Natural killer cell treated with Interleukin-12 subunit alpha and Interleukin-12 subunit beta and Interleukin-15 and Interleukin-18, amount 100 ng/mL, for 72 hours (primary cell): ENCODE measurements around the gene PBX4. TPM values are rescaled to one million over a fixed set of nuclear protein-coding genes. Genes with fewer than 3 reads are reported as not detected.
A peak's percentile ranks its signal among the peaks of the same experiment; 100 is the strongest.

ENCODE experiments used
- ATAC-seq, 2 donors: fragments of 150-1000 bp; cut with Tn5 transposase in 1 of 2; sonication (Bioruptor Pico), chemical (Tn5 transposase) in 1 of 2; 2 replicates each; pipeline ENCODE4 v1.10.0; 2021
- DNase-seq: peaks from one replicate; pipeline ENCODE4 v3.0.0; 2022; ENCODE audit warnings: low spot score
- H3K27ac Mint-ChIP-seq, 2 donors: 1 replicate in 1 of 2; 2 replicates in 1 of 2; pipeline ENCODE4 v1.8.0; 2022; ENCODE audit warnings: mixed read lengths in 2 of 2, mild to moderate bottlenecking in 1 of 2, moderate library complexity in 1 of 2
- H3K27me3 Mint-ChIP-seq, 2 donors: 1 replicate in 1 of 2; 2 replicates in 1 of 2; pipeline ENCODE4 v1.8.0; 2022; ENCODE audit warnings: mixed read lengths in 2 of 2
- H3K36me3 Mint-ChIP-seq: one replicate; pipeline ENCODE4 v1.8.0; 2022; ENCODE audit warnings: mixed read lengths
- H3K4me1 Mint-ChIP-seq, 2 donors: 1 replicate in 1 of 2; 2 replicates in 1 of 2; pipeline ENCODE4 v1.8.0; 2022; ENCODE audit warnings: low read depth in 2 of 2, mixed read lengths in 2 of 2, mild to moderate bottlenecking in 1 of 2
- H3K4me3 Mint-ChIP-seq: one replicate; pipeline ENCODE4 v1.8.0; 2022; ENCODE audit warnings: mixed read lengths
- H3K9me3 Mint-ChIP-seq: 2 replicates; pipeline ENCODE4 v1.8.0; 2022; ENCODE audit warnings: mixed read lengths
- total RNA-seq, 2 donors: library from RNA; stranded (reverse); gene quantifications; one replicate each; pipeline ENCODE4 v1.2.3, GENCODE V29; 2022

The PBX4 gene
- total RNA-seq, 2 donors from 2014 or later = 26.3 to 80.1 TPM

- DNase-seq = no peak
- Mint-ChIP-seq H3K4me3 (no peak overlapping the region), H3K27ac (no peak overlapping the region), H3K36me3 (peaks cover 2% of the 10 kb centered on the region), H3K9me3 (no peaks in the 10 kb centered on the region), H3K4me1 (peaks cover 0 to 8% of the 10 kb centered on the region in 2 donors), H3K27me3 (no peaks in the 10 kb centered on the region)
- ATAC-seq = no peak
These were observed 38.1 kb downstream of the PBX4 start for GRCh38 chr19:19580418-19580817.

- Mint-ChIP-seq H3K4me3 (no peak overlapping the region), H3K27ac (no peak overlapping the region)
These were observed 38.7 kb downstream of the PBX4 start for GRCh38 chr19:19579533-19580361.

GRCh38 chr19:19578252-19578651 is 40.2 kb downstream of the PBX4 start:
- no peaks in the 10 kb centered on the region for H3K9me3 Mint-ChIP-seq
- no peaks in the 10 kb centered on the region for H3K27me3 Mint-ChIP-seq
- peaks cover 0 to 7% of the 10 kb centered on the region in 2 donors for H3K4me1 Mint-ChIP-seq
- ATAC-seq = no peak
- H3K4me3 Mint-ChIP-seq = no peak overlapping the region
- no peak for DNase-seq
- H3K27ac Mint-ChIP-seq = no peak overlapping the region
- no peaks in the 10 kb centered on the region for H3K36me3 Mint-ChIP-seq

More at GRCh38 chr19:19579533-19580361, 38.7 kb downstream of the PBX4 start:
- no peaks in the 10 kb centered on the region for H3K9me3 Mint-ChIP-seq
- H3K4me1 Mint-ChIP-seq = peaks cover 0 to 7% of the 10 kb centered on the region in 2 donors
- H3K36me3 Mint-ChIP-seq = no peaks in the 10 kb centered on the region
- no peak for DNase-seq
- ATAC-seq = no peak
- no peaks in the 10 kb centered on the region for H3K27me3 Mint-ChIP-seq

DNA sequence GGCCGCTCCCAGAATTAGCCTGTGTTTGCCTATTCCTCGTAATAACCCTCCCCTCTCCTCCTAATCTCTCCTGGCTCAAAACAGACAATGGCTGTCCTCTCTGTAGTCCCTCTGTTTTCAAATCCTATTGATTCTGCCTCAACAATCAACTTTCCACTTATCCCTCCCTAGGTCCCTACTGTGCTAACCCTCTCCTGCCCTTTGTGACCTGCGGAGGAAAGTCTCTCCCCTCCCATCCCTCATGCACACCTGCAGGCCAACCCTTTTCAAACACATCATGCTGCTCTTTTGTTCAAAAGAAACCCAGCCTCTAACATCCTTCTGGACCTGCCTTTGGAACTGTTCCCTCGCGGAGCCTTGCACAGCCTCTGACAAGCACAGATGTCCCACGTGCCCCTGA is 43.1 kb downstream of the PBX4 start:
- H3K27me3 Mint-ChIP-seq = no peaks in the 10 kb centered on the region
- H3K36me3 Mint-ChIP-seq = peaks cover 5% of the 10 kb centered on the region
- ATAC-seq (no peak), DNase-seq (no peak)
- H3K4me3 Mint-ChIP-seq = no peak overlapping the region
- H3K9me3 Mint-ChIP-seq = no peaks in the 10 kb centered on the region
- H3K27ac Mint-ChIP-seq = no peak overlapping the region
- peaks cover 5 to 7% of the 10 kb centered on the region in 2 donors for H3K4me1 Mint-ChIP-seq

DNA sequence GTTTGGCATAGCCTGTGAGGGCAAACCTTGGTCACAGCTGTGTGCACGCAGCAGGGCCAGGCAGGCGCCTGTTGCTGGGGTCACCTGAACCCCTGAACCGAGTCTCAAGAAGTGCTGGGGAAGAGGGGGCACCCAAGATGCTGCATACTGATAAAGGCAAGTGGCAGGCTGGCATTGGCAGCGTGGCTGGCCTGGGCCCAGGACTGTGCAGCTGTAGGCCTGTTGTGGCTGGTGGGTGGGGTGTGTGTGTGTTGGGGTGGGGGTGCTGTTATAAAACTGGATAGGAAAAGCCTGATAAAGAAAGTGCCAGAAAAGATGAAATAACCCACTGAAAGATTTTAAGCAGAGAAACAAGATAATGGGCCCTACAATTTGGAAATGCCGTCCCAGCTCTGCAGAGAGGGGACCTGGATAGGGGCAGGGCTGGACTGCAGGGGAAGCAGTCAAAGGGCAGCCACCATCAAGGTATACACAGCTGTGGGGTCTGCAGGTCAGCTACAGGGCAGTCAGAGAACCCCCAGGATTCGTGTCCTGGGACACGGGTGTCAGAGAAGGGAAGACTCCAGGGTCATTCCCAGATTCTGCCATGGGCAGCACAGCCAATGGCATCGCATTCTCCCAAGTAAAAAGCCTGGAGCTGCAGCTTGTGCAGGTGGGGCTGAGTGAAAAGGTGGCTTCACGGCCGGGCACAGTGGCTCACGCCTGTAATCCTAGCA is 47.3 kb downstream of the PBX4 start:
- peaks cover 5% of the 10 kb centered on the region for H3K36me3 Mint-ChIP-seq
- ATAC-seq (no peak), DNase-seq (no peak)
- no peaks in the 10 kb centered on the region for H3K27me3 Mint-ChIP-seq
- H3K9me3 Mint-ChIP-seq = no peaks in the 10 kb centered on the region
- H3K4me3 Mint-ChIP-seq = no peak overlapping the region
- H3K27ac Mint-ChIP-seq = no peak overlapping the region
- H3K4me1 Mint-ChIP-seq = peaks cover 5 to 11% of the 10 kb centered on the region in 2 donors

GRCh38 chr19:19570571-19570970 is 47.9 kb downstream of the PBX4 start:
- Mint-ChIP-seq H3K27me3 (no peaks in the 10 kb centered on the region), H3K4me3 (no peak overlapping the region), H3K4me1 (peaks cover 5 to 10% of the 10 kb centered on the region in 2 donors), H3K36me3 (peaks cover 5% of the 10 kb centered on the region), H3K27ac (no peak overlapping the region), H3K9me3 (no peaks in the 10 kb centered on the region)
- ATAC-seq (no peak), DNase-seq (no peak)

DNA sequence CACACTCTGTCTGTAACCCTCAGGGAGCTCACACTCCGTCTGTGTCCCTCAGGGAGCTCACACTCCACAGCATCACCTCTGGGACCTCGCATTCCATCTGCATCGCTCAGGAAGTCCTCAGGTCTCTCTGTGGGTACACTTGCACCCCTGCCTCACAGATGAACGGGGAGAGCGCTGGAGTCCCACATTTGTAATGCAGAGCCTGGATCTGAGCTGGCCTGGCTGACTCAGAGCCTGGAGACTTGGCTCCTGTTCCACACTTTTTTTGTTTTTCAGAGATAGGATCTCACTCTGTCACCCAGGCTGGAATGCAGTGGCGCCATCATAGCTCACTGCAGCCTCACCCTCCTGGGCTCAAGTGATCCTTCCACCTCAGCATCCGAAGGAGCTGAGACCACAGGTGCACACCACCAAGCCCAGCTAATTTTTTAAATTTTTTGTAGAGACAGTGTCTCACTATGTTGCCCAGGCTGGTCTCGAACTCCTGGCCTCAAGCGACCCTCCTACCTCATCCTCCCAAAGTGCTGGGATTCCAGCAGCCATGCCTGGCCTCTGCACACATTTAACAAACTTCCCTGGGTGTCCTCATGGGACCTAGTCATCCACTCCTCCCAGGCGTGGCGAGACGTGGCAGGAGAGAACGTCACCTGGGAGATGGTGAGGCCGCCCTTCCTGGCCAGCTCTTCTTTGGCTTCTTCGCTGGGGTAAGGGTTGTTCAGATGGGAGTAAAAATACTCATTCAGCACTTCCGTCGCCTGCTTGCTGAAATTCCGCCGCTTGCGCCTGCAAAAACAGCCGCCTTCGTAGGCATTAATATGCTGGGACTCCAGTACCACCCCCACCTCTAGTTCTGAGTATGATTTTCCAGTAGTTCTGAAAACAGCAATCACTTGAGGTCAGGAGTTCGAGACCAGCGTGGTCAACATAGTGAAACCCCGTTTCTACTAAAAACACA is 49.4 kb downstream of the PBX4 start:
- DNase-seq (no peak), ATAC-seq (no peak)
- Mint-ChIP-seq H3K4me1 (peaks cover 5 to 8% of the 10 kb centered on the region in 2 donors), H3K27ac (no peak overlapping the region), H3K27me3 (no peaks in the 10 kb centered on the region), H3K9me3 (no peaks in the 10 kb centered on the region), H3K36me3 (peaks cover 5% of the 10 kb centered on the region), H3K4me3 (no peak overlapping the region)

DNA sequence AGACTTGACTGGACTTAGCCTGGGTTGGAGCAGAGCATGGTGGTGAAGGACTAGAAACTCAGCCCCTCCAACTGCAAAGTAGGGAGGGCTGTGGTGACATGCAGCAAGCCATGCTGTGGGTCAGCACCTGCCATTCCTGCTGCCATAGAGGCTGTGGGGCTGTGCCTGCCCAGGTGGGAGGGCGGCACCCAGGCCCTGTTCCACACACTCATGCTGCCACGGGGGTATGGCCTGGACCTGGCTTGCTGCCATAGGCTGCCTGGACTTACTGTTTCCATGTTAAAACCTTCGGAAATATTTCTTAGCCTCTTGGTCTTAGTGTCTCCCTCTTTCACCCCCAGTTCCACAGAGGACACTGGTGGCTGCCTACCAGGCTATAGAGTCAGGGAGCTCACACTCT is 51.1 kb downstream of the PBX4 start:
- H3K27me3 Mint-ChIP-seq = no peaks in the 10 kb centered on the region
- no peak overlapping the region for H3K4me3 Mint-ChIP-seq
- H3K27ac Mint-ChIP-seq = no peak overlapping the region
- peaks cover 5 to 8% of the 10 kb centered on the region in 2 donors for H3K4me1 Mint-ChIP-seq
- H3K9me3 Mint-ChIP-seq = no peaks in the 10 kb centered on the region
- H3K36me3 Mint-ChIP-seq = peaks cover 5% of the 10 kb centered on the region
- ATAC-seq = no peak
- no peak for DNase-seq

DNA sequence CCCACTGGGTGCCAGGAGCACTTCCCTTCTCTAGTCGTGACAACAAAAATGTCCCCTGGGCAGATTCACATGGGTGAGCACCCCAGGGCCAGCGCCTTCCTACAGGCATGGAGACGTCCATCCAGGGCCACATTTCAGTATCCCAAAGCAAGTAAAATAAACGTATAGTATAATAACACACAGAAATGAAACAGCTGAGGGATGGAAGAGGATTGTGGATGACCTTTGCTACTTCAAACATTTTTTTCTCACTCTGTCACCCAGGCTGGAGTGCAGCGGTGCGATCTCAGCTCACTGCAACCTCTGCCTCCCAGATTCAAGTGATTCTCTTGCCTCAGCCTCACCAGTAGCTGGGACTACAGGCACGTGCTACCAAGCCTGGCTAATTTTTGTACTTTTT is 52.2 kb downstream of the PBX4 start:
- peaks cover 5% of the 10 kb centered on the region for H3K36me3 Mint-ChIP-seq

DNA sequence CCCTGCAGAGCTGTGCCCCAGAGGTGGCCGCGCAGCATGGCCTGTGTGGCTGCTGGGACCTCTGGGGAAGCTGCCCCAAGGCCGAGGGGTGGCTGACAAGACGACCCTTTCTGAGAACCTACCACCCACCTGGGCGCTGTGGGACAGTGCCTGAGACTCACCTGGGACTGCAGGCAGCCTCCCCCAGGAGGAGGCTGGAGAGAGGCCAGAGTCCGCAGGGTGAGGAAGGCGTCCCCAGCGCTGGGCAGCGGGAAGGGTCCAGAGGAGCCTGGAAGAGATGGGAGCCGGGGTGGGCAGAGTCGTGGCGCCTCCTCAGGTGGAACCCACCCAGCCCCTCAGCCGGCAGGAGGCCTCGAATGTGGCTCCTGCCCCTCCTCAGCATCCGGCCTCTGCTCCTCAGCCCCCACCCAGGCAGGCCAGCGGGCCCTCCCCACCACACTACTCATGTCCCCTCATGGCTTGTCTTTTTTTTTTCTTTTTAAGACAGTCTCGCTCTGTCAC is 55.1 kb downstream of the PBX4 start:
- Mint-ChIP-seq H3K4me1 (peaks cover 0 to 4% of the 10 kb centered on the region in 2 donors), H3K27ac (no peak overlapping the region), H3K4me3 (no peak overlapping the region), H3K36me3 (no peaks in the 10 kb centered on the region), H3K9me3 (no peaks in the 10 kb centered on the region), H3K27me3 (no peaks in the 10 kb centered on the region)
- DNase-seq (no peak), ATAC-seq (peak; percentile 11)

More for the DNA sequence above, 52.2 kb downstream of the PBX4 start:
- no peak for ATAC-seq
- Mint-ChIP-seq H3K4me3 (no peak overlapping the region), H3K4me1 (peaks cover 5 to 8% of the 10 kb centered on the region in 2 donors), H3K9me3 (no peaks in the 10 kb centered on the region), H3K27me3 (no peaks in the 10 kb centered on the region), H3K27ac (no peak overlapping the region)
- DNase-seq = no peak

DNA sequence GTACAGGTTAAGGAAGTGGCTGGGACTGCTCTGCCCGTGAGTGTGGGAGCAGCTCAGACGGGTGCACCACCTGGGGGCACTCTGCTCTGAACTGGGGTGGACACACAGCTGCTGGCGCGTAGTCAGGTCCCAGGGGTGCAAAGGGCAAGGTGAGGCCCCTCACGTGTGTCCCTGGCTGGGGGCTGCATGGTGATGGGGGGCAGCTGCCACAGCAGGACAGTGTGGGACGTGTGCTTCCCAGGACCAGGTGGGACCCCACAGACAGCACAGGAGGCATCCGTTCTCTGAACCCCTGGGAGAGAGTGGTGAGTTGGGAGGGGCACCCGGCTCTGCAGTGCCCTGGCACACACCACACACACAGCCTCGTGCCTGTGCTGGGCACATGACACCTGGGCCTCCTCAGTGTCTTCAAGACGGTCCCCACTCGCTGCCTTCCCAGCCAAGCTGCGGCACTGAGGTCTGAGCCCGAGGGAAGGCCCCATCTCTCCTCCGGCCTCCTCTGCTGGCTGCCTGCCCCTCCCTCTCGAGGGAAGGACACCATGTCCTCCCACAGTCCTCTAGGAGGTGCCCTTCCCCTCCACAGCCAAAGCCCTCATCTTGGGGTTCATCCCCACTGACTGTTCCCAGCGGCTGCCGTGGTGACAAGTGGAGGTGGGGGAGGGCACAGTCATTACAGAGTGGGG is 55.7 kb downstream of the PBX4 start:
- no peak overlapping the region for H3K27ac Mint-ChIP-seq
- no peak overlapping the region for H3K4me3 Mint-ChIP-seq
- peaks cover 0 to 4% of the 10 kb centered on the region in 2 donors for H3K4me1 Mint-ChIP-seq
- peak; percentile 29 to 54 for ATAC-seq
- H3K9me3 Mint-ChIP-seq = no peaks in the 10 kb centered on the region
- H3K36me3 Mint-ChIP-seq = no peaks in the 10 kb centered on the region
- DNase-seq = no peak
- no peaks in the 10 kb centered on the region for H3K27me3 Mint-ChIP-seq

DNA sequence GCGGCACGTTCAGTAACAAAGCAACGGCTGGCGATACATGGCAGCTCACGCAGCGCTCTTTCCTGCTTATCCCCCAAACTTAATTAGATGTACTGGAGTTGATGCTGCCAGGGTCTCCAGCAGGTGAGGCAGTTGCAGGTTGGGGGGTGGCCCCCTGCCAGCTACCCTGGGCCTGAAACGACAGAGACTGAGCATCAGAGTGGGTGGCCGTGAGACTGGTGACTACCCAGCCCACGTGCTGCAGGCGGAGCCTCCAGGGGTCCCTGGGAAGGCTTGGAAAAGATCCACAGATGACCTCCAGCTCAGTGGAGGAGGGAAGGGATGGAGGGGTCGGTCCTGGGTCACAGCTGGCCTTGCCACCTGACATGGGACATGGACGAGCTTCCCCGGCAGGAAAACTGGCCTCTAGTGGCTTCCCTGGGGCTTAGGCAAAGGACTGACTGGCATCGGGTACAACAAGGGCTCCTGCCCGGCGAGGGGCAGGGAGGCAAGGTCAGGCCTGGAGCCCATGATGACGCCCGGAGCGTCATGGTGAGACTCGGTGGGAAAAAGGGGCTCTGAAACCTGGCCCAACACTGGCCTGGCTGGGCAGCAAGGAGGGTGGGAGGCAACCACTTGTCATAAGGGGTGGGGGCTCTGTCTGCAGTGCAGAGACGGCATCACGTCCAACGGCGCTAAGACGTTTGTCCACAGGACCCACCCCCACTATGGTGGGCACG is 56.4 kb downstream of the PBX4 start:
- H3K9me3 Mint-ChIP-seq = no peaks in the 10 kb centered on the region
- H3K27me3 Mint-ChIP-seq = no peaks in the 10 kb centered on the region
- ATAC-seq (no peak), DNase-seq (no peak)
- no peaks in the 10 kb centered on the region for H3K36me3 Mint-ChIP-seq
- no peak overlapping the region for H3K27ac Mint-ChIP-seq
- H3K4me3 Mint-ChIP-seq = no peak overlapping the region
- peaks cover 0 to 4% of the 10 kb centered on the region in 2 donors for H3K4me1 Mint-ChIP-seq
